Measurements from ENCODE around the gene SLC16A3. TPM values are rescaled to one million over a fixed set of nuclear protein-coding genes. Genes with fewer than 3 reads are reported as not detected.

SLC16A3 gene
- total RNA-seq, 1 experiment from 2014 or later = 497 TPM

GRCh38 chr17:82267575-82268379 lies 38.9 kb downstream of the SLC16A3 start:
- peak; percentile 98 for DNase-seq (ENCODE audit: low read depth)

GRCh38 chr17:82269138-82269881 lies 40.5 kb downstream of the SLC16A3 start:
- no peak for DNase-seq (ENCODE audit: low read depth)

DNA sequence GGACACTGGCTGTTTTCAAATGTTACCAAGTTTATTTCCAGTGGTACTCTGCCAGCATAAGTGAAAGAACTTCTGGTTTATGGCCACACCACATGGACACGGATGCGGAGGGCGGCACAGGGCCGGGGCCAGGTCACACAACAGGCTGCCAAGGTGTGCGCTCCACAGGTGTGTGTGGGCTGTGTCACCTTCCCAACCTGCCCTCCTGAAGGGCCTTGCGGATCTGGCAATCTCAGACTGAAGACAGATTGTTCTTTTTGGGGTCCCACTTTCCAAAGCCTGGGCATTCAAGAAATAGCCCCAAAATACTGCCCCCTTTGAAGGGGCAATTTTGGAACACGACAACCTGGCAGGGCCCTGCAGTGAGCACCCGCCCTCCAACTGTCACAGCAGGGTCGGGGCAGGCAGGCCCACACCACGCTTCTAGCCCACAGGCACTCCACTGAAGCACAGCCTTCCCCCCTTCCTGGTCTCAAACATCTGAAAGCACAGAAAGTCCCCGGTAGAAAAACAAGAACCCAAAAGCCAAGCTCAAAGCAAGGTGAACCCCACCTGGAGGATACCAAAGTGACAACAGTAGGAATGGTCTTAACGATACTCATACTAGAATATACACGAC lies 41.1 kb downstream of the SLC16A3 start:
- no peak for DNase-seq (ENCODE audit: low read depth)

GRCh38 chr17:82270651-82271050 lies 41.8 kb downstream of the SLC16A3 start:
- no peak for DNase-seq (ENCODE audit: low read depth)

GRCh38 chr17:82271401-82271800 lies 42.6 kb downstream of the SLC16A3 start:
- DNase-seq (ENCODE audit: low read depth) = no peak

- DNase-seq (ENCODE audit: low read depth) = no peak
Observed at GRCh38 chr17:82272495-82273326, 43.9 kb downstream of the SLC16A3 start.

- peak; percentile 82 for DNase-seq (ENCODE audit: low read depth)
Observed at GRCh38 chr17:82273327-82274133, 44.7 kb downstream of the SLC16A3 start, which contains the start of gene CSNK1D. Gene CSNK1D, minus strand, starts transcription at chr17:82273700. Its CDS starts 319 bp downstream, at chr17:82273381.

DNA sequence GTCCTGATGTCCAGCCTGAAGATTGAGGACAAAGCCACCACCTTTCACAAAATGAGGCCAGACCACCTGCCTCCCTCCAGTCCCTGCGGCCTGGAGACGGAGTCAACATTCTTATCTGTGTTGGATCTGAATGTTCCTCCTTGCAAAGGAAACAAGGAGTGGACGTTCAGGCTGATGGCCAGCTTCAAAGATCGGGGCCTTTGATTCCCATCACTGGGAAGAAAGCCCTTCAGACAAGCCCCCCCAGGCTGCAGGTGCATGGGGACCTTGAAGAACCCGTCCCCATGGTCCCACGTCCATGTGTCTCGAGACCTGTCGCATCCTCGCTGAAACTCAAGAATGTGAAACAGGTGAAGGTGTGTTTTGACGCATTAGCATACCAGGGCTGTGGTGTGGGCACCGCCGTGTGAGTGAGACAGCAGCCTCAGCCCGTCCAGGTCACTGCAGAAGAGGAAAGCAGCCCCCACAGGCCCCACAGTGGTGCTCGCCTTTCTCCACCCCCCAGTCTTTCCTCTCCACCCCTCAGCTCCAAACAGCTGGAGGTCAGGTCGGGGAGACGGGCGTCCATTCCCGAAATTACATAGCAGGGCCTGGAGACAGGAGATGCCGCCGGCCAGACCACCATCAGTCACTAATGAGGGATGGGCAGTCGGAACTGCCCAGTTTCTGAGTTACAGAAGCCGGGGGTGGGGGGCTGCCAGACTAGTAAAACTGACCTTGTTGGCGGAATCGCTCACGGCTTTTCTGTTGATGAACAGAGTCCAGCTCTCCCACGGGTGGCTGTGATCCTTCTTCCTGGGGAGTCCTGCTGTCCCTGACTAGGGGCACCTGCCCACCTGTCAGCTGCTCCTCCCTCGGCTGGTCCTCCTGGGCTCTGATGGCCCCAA lies 45.5 kb downstream of the SLC16A3 start:
- no peak for DNase-seq (ENCODE audit: low read depth)

DNA sequence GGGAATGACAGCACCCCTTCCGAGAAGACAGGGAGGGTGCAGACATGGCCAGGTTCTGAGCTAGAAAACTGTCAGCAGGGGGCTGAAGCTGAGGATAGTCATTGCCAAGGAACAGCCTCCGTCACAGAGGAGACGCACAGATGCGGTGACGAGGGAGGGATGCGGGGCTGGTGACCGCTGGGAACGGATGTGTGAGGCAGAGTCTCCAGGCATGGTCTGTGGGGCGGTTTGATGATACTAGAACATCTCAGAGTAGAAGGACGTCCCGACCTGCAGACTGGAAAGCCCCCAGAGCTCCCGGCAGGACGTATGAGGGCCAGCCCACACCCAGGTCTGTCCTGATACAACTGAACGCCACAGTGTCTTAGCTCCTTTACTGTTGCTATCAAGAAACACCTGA lies 46.5 kb downstream of the SLC16A3 start:
- no peak for DNase-seq (ENCODE audit: low read depth)

GRCh38 chr17:82276938-82277337 lies 48.1 kb downstream of the SLC16A3 start:
- DNase-seq (ENCODE audit: low read depth) = no peak

DNA sequence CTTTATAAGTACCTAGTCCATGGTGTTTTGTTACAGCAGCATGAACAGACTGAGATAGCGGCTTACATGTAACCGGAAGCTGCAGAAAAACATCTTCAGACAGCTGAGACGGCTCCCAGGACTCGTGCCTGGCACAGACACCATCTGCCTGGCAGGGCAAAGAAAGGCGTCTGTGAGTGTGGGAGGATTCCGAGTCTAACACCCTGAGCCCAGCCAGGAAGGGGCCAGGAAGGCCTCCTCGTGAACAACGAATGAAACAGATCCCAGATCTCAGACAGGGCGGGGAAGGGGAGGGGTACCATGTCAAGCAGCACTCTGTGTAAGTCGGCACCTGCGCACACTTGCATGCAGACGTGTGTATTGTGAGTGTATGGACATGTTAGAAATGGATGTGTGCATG lies 49.0 kb downstream of the SLC16A3 start:
- DNase-seq (ENCODE audit: low read depth) = no peak

GRCh38 chr17:82278308-82278707 lies 49.5 kb downstream of the SLC16A3 start:
- DNase-seq (ENCODE audit: low read depth) = no peak

DNA sequence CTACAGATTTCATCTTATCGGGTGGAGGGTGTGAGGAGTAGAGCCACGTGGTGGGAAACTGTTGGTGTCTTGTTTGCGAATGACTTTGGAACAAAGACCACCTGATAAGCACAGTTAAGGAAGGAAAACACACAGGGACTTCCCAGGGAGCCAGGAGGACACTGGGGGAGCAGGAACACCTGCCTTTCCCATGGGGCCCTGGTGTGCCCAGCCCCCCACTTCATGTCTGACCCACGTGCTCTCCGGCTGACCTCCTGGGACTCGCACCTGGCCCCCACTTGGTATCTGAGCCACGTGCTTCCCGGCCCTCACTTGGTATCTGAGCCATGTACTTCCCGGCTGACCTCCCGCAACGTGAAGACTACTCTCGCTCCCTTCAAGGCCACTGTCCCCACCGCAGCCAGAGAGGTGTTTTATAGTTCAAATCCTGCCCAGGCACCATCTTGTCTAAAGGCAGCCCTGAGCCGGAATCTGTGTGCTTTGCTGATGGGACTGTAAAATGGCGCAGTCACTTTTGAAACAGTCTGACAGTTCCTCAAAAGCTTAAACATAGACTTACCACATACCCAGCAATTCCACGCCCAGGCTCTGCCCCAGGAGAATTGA lies 50.0 kb downstream of the SLC16A3 start:
- DNase-seq (ENCODE audit: low read depth) = no peak

DNA sequence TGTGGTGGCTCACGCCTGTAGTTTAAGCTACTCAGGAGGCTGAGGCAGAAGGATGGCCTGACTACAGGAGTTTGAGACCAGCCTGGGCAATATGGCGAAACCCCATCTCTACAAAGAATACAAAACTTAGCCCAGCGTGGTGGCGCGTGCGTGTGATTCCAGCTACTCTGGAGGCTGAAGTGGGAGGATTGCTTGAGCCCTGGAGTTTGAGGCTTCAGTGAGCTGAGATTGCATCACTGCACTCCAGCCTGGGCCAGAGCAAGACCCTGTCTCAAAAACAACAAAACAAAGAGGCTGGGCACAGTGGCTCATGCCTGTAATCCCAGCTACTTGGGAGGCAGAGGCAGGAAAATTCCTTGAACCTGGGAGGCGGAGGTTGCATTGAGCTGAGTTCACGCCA lies 51.7 kb downstream of the SLC16A3 start:
- no peak for DNase-seq (ENCODE audit: low read depth)

DNA sequence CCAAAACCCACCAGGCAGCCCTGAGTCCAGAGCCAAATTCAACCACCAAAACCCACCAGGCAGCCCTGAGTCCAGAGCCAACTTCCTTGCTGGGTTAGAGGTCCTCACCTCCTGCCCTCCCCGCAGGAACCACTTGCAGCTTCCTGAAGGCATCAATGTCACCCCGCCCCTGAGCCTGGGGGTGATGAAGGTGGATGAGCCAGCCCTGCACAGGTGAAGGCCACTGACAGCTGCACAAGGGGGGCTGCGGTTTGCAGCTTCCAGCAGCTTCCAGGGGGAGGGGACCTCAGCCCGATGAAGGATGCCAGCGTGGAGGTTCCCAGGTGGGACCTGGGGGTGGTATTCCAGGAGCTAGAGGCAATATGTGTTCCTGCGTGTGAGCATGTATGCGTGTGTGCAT lies 52.2 kb downstream of the SLC16A3 start:
- DNase-seq (ENCODE audit: low read depth) = no peak

GRCh38 chr17:82281502-82282238 lies 52.8 kb downstream of the SLC16A3 start:
- peak; percentile 56 for DNase-seq (ENCODE audit: low read depth)

- no peak for DNase-seq (ENCODE audit: low read depth)
Observed at GRCh38 chr17:82282239-82283207, 53.7 kb downstream of the SLC16A3 start.

Data from LHCN-M2 (cell line).